ENCODE data around the gene SNAI3. TPM values are rescaled to one million over a fixed set of nuclear protein-coding genes. Genes with fewer than 3 reads are reported as not detected.

The SNAI3 gene
- total RNA-seq, 1 donor from 2014 or later = 6.1 TPM

DNA sequence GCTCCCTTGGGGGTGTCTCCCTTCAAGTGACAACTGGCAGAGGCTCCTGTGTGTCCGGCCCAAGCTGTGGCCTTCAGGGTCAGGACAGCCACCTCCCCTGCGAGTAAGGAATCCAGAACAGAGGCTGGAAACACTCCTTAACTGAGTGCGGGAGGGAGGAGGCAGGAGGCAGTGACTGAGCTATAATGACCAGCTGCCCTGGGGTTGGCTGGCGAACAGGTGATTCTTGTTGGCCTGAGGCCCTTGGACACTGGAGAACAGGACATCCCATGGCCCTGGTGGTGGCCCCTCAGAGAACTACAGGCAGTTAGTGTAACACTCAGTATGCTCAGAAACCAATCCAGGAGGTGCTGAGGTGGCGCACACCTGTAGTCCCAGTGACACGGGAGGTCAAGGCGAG, 9.4 kb upstream of the SNAI3 start:
- intact Hi-C loops (cut with DNase I) = no loop called here

DNA sequence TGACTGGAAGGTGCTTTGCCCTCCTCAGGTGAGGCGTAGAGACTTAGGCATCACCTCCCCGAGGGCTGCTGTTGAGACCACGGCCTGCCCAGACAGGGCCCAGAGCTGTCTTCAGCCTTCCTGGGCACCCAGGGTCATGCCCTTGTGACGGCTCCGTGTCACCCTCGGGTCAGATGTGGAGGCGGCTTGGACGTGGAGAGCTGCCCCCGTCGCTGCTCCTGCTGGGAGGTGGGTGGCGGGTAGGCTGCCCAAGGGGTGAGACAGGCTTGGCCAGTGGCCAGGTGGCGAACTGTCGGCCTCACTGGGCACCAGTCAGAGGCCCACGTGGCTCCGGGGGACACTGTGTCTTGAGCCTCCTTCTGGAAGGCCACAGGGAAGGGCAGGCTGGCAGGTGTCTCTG, 8.9 kb upstream of the SNAI3 start:
- Histone ChIP-seq H3K36me3 (peaks cover 49% of the 10 kb centered on the region), H3K9me3 (no peaks in the 10 kb centered on the region), H3K4me3 (no peak overlapping the region), H3K27ac (no peak overlapping the region), H3K27me3 (ENCODE audit: low read depth) (peaks cover 16% of the 10 kb centered on the region), H3K4me1 (peaks cover 41% of the 10 kb centered on the region)
- TF ChIP-seq CTCF (IDR thresholded peaks at IDR 0.05) = no peak
- ATAC-seq (no peak), DNase-seq (no peak)
- intact Hi-C loops (cut with DNase I) = no loop called here

More for the DNA sequence above, 9.4 kb upstream of the SNAI3 start:
- peaks cover 52% of the 10 kb centered on the region for H3K36me3 ChIP-seq
- no peak for TF ChIP-seq CTCF (IDR thresholded peaks at IDR 0.05)
- ATAC-seq = no peak
- DNase-seq = no peak
- H3K4me1 ChIP-seq = peaks cover 46% of the 10 kb centered on the region
- no peak overlapping the region for H3K4me3 ChIP-seq
- H3K27me3 ChIP-seq (ENCODE audit: low read depth) = peaks cover 14% of the 10 kb centered on the region
- H3K9me3 ChIP-seq = no peaks in the 10 kb centered on the region
- H3K27ac ChIP-seq = no peak overlapping the region

DNA sequence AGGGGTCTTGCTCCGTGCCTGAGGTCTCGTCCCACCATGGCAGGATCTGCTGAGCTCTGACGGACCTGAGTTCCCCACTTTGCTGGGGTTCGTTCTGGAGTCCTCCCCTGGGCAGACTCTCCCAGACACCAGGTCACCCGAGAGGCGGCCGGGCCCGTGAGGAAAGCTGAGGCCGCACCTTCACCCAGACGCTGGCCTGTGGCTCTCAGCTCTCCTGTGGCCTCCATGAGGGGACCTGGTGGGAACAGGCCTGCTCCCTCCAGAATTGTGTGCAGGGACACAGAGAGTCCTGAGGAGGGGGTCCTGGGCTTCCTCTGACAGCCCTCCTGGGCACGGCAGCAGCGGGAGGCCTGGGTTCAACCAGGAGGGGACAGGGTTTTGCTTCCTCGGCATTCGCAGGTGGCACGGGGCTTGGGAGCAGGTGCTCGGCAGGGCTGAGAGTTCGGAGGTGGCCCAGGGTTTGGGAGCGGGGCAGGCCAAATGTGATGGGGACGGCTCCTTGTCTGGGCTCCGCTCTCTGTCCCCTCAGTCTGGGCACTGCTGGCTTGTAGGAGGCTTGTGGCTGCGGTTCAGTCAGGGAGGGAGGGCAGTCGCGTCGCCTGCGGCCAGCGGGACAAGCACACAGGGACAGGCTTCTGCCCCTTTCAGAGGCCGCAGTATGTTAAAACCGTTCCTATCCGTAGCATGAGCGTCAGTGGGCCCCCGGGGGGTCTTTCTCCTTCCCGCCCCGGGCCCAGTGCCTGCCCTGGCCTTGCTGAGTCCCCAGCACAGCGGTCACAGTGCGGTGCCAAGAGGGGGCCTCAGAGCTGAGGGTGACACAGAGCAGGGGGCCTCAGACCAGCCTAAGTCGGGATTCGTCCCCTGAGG, 8.1 kb upstream of the SNAI3 start:
- peaks cover 18% of the 10 kb centered on the region for H3K27me3 ChIP-seq (ENCODE audit: low read depth)
- no peak overlapping the region for H3K27ac ChIP-seq
- DNase-seq = peak; percentile 33
- H3K36me3 ChIP-seq = peaks cover 41% of the 10 kb centered on the region
- peaks cover 34% of the 10 kb centered on the region for H3K4me1 ChIP-seq
- TF ChIP-seq CTCF (IDR thresholded peaks at IDR 0.05) = no peak
- intact Hi-C loops (cut with DNase I) = no loop called here
- no peak overlapping the region for H3K4me3 ChIP-seq
- no peaks in the 10 kb centered on the region for H3K9me3 ChIP-seq
- no peak for ATAC-seq

DNA sequence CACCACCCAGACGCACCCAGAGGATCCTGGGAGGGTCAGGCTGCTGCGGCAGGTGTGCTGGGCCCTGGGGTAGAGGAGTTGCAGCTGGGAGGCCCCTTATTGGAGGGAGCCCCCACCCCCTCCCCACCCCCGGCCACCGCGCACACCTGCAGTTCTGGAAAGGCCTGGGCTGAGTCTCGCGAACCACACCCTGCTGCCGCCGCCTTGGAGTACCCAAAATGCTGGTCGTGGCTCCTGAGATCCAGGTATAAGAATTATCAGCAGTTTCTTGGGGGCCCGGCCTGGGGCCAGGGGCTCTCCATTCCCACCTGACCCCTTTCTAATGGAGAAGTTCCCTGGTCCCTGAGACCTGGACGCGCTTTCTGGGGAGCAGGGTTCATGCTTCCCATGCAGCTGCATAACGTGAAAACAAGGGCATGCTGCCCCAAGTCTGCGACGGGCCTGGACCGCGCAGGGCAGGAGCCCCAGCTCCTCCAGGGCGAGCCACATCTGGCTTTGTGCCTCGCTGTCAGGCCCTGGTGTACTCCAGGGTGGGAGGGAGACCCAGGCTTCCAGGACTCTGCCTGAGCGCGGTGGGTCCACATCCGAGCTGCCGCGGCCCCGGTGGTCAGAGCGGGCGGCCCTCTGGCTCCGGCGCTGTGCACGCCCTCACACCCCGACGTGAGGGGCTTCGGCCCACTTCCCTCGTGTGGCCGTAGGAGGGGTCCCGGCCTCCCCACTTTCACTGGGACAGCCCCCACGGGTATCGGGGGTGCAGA, 7.3 kb upstream of the SNAI3 start:
- peak; percentile 39 for DNase-seq
- H3K4me1 ChIP-seq = peaks cover 30% of the 10 kb centered on the region
- peaks cover 21% of the 10 kb centered on the region for H3K27me3 ChIP-seq (ENCODE audit: low read depth)
- no peak for ATAC-seq
- H3K4me3 ChIP-seq = no peak overlapping the region
- TF ChIP-seq CTCF (IDR thresholded peaks at IDR 0.05) = no peak
- H3K36me3 ChIP-seq = peaks cover 32% of the 10 kb centered on the region
- H3K9me3 ChIP-seq = no peaks in the 10 kb centered on the region
- no peak overlapping the region for H3K27ac ChIP-seq
- intact Hi-C loops (cut with DNase I) = no loop called here

DNA sequence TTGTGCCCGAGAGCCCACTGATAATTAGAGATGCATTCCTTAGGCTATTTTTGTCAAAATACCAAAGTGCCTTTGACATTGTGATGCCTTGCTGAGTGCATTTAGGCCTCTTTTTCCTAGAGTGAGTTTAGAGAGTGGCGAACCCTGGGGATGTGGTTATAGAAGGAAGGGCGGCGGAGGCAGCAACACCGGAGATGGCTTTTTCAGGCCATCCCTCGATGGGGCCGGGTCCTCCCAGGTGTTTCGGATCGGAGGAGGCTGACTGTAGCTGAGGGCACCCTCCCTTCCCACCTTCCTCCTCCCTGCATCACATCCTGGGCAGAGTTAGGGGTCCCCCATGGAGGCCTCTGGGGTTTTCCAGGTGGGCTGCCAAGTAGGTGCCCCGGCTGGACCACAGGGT, 6.6 kb upstream of the SNAI3 start:
- Histone ChIP-seq H3K9me3 (no peaks in the 10 kb centered on the region), H3K4me1 (peaks cover 34% of the 10 kb centered on the region), H3K36me3 (peaks cover 25% of the 10 kb centered on the region), H3K27me3 (ENCODE audit: low read depth) (peaks cover 27% of the 10 kb centered on the region), H3K27ac (no peak overlapping the region), H3K4me3 (no peak overlapping the region)
- TF ChIP-seq CTCF (IDR thresholded peaks at IDR 0.05) = no peak
- intact Hi-C loops (cut with DNase I) = no loop called here
- ATAC-seq (no peak), DNase-seq (no peak)
